Cardiac muscle cell (in vitro differentiated cells and primary cell): ENCODE results near the gene ITGA2. TPM values are rescaled to one million over a fixed set of nuclear protein-coding genes. Genes with fewer than 3 reads are reported as not detected.

Experiments used
- DNase-seq, 2 donors: peaks; one replicate each; pipeline versions ENCODE4 v3.0.0 to v3.0.0-alpha.2; 2010 to 2017; ENCODE audit warnings: low read depth in 1 of 2, low spot score in 1 of 2
- H3K27ac ChIP-seq: fragments of 200-600 bp; sonication (generic); 2 replicates; pipeline ENCODE4 v1.5.1; 2016
- H3K27me3 ChIP-seq: fragments of 200-600 bp; sonication (generic); 2 replicates; pipeline ENCODE4 v1.6.0; 2016; ENCODE audit warnings: control low read depth
- H3K36me3 ChIP-seq: fragments of 200-600 bp; sonication (generic); 2 replicates; pipeline ENCODE4 v1.5.1; 2016; ENCODE audit warnings: control low read depth
- H3K4me1 ChIP-seq: fragments of 200-600 bp; sonication (generic); 2 replicates; pipeline ENCODE4 v1.8.1; 2017; ENCODE audit warnings: low read depth, mild to moderate bottlenecking, mixed run types
- H3K4me3 ChIP-seq: fragments of 200-600 bp; sonication (generic); 2 replicates; pipeline ENCODE4 v1.5.1; 2016; ENCODE audit warnings: mild to moderate bottlenecking
- H3K9me3 ChIP-seq: fragments of 200-600 bp; sonication (generic); 2 replicates; pipeline ENCODE4 v1.5.1; 2017; ENCODE audit warnings: low read depth, mild to moderate bottlenecking, control low read depth
- CTCF ChIP-seq: IDR thresholded peaks from 2 replicates; pipeline ENCODE4 v1.5.1; 2012; ENCODE audit warnings: low read depth, mild to moderate bottlenecking, low read length
- polyA plus RNA-seq: library from polyadenylated mRNA; unstranded; fragments of >200 nt; fragmentation: Nextera tagmentation; extraction: Ambion mirVana; gene quantifications from 2 replicates; pipeline ENCODE4 v1.2.1, GENCODE V29; 2016
- total RNA-seq: library from RNA; depleted of rRNA; stranded (reverse); fragments of >200 nt; gene quantifications from 2 replicates; pipeline ENCODE4 v1.2.3, GENCODE V29; 2016

The ITGA2 gene
- total and polyA plus RNA-seq, 2 experiments from 2014 or later = 0.57 to 2.3 TPM

GRCh38 chr5:53017794-53018391 is 28.7 kb downstream of the ITGA2 start:
- DNase-seq = no peak
- Histone ChIP-seq H3K4me3 (no peak overlapping the region), H3K27ac (no peak overlapping the region), H3K9me3 (no peaks in the 10 kb centered on the region), H3K27me3 (no peaks in the 10 kb centered on the region), H3K36me3 (no peaks in the 10 kb centered on the region), H3K4me1 (no peaks in the 10 kb centered on the region)
- no peak for TF ChIP-seq CTCF

GRCh38 chr5:53019320-53019719 is 30.2 kb downstream of the ITGA2 start:
- Histone ChIP-seq H3K27ac (no peak overlapping the region), H3K4me3 (no peak overlapping the region)
- no peak for TF ChIP-seq CTCF

GRCh38 chr5:53022930-53023511 is 33.9 kb downstream of the ITGA2 start:
- H3K4me1 ChIP-seq = no peaks in the 10 kb centered on the region
- no peak overlapping the region for H3K4me3 ChIP-seq
- no peaks in the 10 kb centered on the region for H3K36me3 ChIP-seq
- H3K9me3 ChIP-seq = no peaks in the 10 kb centered on the region
- no peak for DNase-seq
- no peak for TF ChIP-seq CTCF
- no peaks in the 10 kb centered on the region for H3K27me3 ChIP-seq
- H3K27ac ChIP-seq = no peak overlapping the region

More at GRCh38 chr5:53019320-53019719, 30.2 kb downstream of the ITGA2 start:
- Histone ChIP-seq H3K9me3 (no peaks in the 10 kb centered on the region), H3K4me1 (no peaks in the 10 kb centered on the region), H3K36me3 (no peaks in the 10 kb centered on the region), H3K27me3 (no peaks in the 10 kb centered on the region)
- peak in 1 of 2 donors; percentile 75 for DNase-seq

GRCh38 chr5:53023969-53024368 is 34.8 kb downstream of the ITGA2 start:
- no peak overlapping the region for H3K4me3 ChIP-seq
- no peak for TF ChIP-seq CTCF
- H3K27me3 ChIP-seq = no peaks in the 10 kb centered on the region
- peak in 1 of 2 donors; percentile 74 for DNase-seq
- H3K9me3 ChIP-seq = no peaks in the 10 kb centered on the region
- no peaks in the 10 kb centered on the region for H3K36me3 ChIP-seq
- H3K4me1 ChIP-seq = no peaks in the 10 kb centered on the region
- H3K27ac ChIP-seq = no peak overlapping the region

- no peak for DNase-seq
- H3K27ac ChIP-seq = no peak overlapping the region
- TF ChIP-seq CTCF = no peak
- no peaks in the 10 kb centered on the region for H3K27me3 ChIP-seq
- H3K4me3 ChIP-seq = no peak overlapping the region
- no peaks in the 10 kb centered on the region for H3K4me1 ChIP-seq
- H3K36me3 ChIP-seq = no peaks in the 10 kb centered on the region
- H3K9me3 ChIP-seq = no peaks in the 10 kb centered on the region
Measured at GRCh38 chr5:53024535-53024934, 35.4 kb downstream of the ITGA2 start.
